Measurements from ENCODE around the gene TMEM247. TPM values are rescaled to one million over a fixed set of nuclear protein-coding genes. Genes with fewer than 3 reads are reported as not detected.

The TMEM247 gene
- total RNA-seq, 1 experiment from 2014 or later: not detected

DNA sequence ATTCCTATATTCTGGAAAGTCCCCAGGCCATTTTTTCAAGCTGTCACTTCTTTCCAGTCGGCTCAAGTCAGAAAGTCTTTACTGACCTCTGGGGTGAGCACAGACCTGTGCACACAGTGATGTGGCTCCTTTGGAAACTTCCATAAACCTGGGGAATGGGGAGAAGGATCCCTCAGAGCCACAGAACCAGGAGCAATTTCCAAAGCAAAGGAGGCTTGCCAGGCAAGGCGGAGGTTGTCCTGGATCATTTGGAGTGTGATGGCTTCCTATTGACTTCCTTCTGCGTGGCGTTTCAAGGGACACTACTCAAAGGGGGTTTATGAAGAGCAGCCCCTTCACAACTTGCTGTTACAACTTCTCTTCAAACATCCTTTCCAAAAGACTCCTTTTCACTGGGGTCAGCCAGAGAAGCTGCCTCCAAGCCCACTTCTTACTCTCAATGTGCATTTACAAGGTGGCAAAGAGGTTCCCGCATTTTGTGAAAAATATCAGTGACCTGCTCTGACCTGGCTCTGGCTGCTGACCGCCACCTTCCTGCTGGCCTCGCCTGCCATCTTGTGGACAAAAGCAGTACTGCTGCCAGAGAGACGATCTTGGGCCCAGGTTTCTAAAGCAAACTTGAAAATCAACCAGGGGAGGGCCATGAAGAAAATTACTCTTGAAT lies 18.2 kb upstream of the TMEM247 start:
- Histone ChIP-seq H2BK12ac (ENCODE audit: insufficient read length, low read depth, low read length) (no peak overlapping the region), H3K4me1 (ENCODE audit: insufficient read depth, low read length) (no peaks in the 10 kb centered on the region), H3T11ph (ENCODE audit: low read length) (no peak overlapping the region), H3K27me3 (ENCODE audit: insufficient read depth, low read length) (no peaks in the 10 kb centered on the region), H3K56ac (ENCODE audit: insufficient read length, low read depth, low read length) (no peak overlapping the region), H3K79me2 (ENCODE audit: insufficient read depth, low read length) (no peaks in the 10 kb centered on the region), H3K4me2 (ENCODE audit: insufficient read depth, insufficient read length, low read length) (no peak overlapping the region), H2AFZ (ENCODE audit: low read length) (no peak overlapping the region), H4K8ac (replicated peaks; ENCODE audit: insufficient read length, low read depth, low read length) (no peak overlapping the region), H4K5ac (ENCODE audit: insufficient read length, low read depth, low read length) (no peak overlapping the region), H4K91ac (ENCODE audit: insufficient read length, low read depth, low read length) (no peak overlapping the region), H3K79me1 (ENCODE audit: insufficient read depth, low read depth, low read length, poor library complexity, severe bottlenecking) (no peaks in the 10 kb centered on the region), H3K18ac (ENCODE audit: insufficient read length, low read depth, low read length) (no peak overlapping the region), H3K23ac (ENCODE audit: insufficient read length, low read depth, low read length) (no peak overlapping the region), H2BK5ac (ENCODE audit: insufficient read length, low read length) (no peak overlapping the region), H2BK20ac (ENCODE audit: low read depth, low read length, poor library complexity, severe bottlenecking) (no peak overlapping the region), H3K23me2 (ENCODE audit: insufficient read length, low read depth, low read length, poor library complexity, severe bottlenecking) (no peaks in the 10 kb centered on the region), H2BK15ac (ENCODE audit: low read depth, low read length) (no peak overlapping the region), H3K27ac (ENCODE audit: insufficient read length, low read depth, low read length) (no peak overlapping the region), H3K14ac (ENCODE audit: insufficient read depth, low read length) (no peak overlapping the region), H3K4ac (ENCODE audit: low read depth, low read length) (no peak overlapping the region), H3K9me3 (ENCODE audit: control insufficient read depth, low read depth, low read length) (no peaks in the 10 kb centered on the region), H2AK5ac (ENCODE audit: insufficient read length, low read length) (no peak overlapping the region), H3K9ac (ENCODE audit: extremely low read depth, insufficient read length, low read length) (no peak overlapping the region), H2BK120ac (ENCODE audit: low read depth, low read length, poor library complexity, severe bottlenecking) (no peak overlapping the region), H4K20me1 (ENCODE audit: control insufficient read depth, insufficient read depth, insufficient read length) (peaks cover 2% of the 10 kb centered on the region)
- peak; percentile 71 for DNase-seq
- TF ChIP-seq, protein P1, sequence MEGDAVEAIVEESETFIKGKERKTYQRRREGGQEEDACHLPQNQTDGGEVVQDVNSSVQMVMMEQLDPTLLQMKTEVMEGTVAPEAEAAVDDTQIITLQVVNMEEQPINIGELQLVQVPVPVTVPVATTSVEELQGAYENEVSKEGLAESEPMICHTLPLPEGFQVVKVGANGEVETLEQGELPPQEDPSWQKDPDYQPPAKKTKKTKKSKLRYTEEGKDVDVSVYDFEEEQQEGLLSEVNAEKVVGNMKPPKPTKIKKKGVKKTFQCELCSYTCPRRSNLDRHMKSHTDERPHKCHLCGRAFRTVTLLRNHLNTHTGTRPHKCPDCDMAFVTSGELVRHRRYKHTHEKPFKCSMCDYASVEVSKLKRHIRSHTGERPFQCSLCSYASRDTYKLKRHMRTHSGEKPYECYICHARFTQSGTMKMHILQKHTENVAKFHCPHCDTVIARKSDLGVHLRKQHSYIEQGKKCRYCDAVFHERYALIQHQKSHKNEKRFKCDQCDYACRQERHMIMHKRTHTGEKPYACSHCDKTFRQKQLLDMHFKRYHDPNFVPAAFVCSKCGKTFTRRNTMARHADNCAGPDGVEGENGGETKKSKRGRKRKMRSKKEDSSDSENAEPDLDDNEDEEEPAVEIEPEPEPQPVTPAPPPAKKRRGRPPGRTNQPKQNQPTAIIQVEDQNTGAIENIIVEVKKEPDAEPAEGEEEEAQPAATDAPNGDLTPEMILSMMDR (conservative IDR thresholded peaks at IDR 0.05): peak; percentile 99
- peaks cover 3 to 7% of the 10 kb centered on the region in 2 experiments; a peak in 3 of 4 replicates for H3K4me1 Mint-ChIP-seq
- H3K36me3 Mint-ChIP-seq (ENCODE audit: insufficient read depth in 1 of 3, low read depth in 3 of 3): no peaks in the 10 kb centered on the region
- H3K4me3 Mint-ChIP-seq: no peak overlapping the region
- no CpG with 5 or more reads among the region's 8 CpGs for WGBS (ENCODE audit: extremely low coverage, insufficient read length, low lambda C conversion rate)
- no peaks in the 10 kb centered on the region for H3K9me3 Mint-ChIP-seq
- peaks cover 2% of the 10 kb centered on the region; the same call in 1 of the 2 replicates for H3K27me3 Mint-ChIP-seq (ENCODE audit: low read depth)
- H3K27ac Mint-ChIP-seq: no peak overlapping the region; a peak in 1 of 7 replicates

Data from H9 (cell line).